ENCODE results near the gene OSBPL7. TPM values are rescaled to one million over a fixed set of nuclear protein-coding genes. Genes with fewer than 3 reads are reported as not detected.
A peak's percentile ranks its signal among the peaks of the same experiment; 100 is the strongest.

OSBPL7 gene
- total RNA-seq, 3 donors from 2014 or later (not counting 1 experiment from before 2014, with no cell fraction given), result 113 to 162 (median 119) TPM

DNA sequence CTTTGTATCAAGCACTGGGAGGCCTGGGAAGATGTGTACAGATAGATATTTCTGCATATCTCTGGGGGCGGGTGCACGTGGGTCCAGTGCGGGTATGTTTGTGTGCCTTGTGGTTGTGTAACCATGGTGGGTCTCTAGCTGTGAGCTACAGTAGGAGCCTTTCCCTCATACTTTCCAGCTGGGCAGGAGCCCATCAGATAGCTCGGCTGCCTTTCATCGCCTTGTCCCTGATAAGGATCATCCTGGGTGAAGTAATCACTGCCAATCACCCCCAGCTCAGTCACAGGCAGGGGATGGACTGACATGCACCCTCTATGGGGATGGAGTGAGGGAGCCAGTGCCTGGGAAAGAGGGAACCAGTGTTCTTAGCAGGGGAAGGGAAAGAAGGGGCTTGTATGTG, 22.6 kb upstream of the OSBPL7 start:
- DNase-seq (no peak), ATAC-seq (no peak)
- Histone ChIP-seq H3K9me3 (ENCODE audit: control insufficient read depth, insufficient read depth, low read length) (no peaks in the 10 kb centered on the region), H3K36me3 (ENCODE audit: control insufficient read depth, insufficient read depth, low read length) (no peaks in the 10 kb centered on the region), H3K4me1 (ENCODE audit: control insufficient read depth, insufficient read depth, low read length) (peaks cover 18% of the 10 kb centered on the region), H3K27ac (ENCODE audit: low read length) (no peak overlapping the region), H3K4me3 (ENCODE audit: low read length) (no peak overlapping the region), H3K27me3 (ENCODE audit: control insufficient read depth, insufficient read depth, low read length) (peaks cover 23% of the 10 kb centered on the region)
- Mint-ChIP-seq H3K27me3 (ENCODE audit: low read depth in 2 of 2) (peaks cover 16 to 39% of the 10 kb centered on the region in 2 donors), H3K4me1 (peaks cover 15 to 30% of the 10 kb centered on the region in 2 donors), H3K4me3 (no peak overlapping the region), H3K9me3 (no peaks in the 10 kb centered on the region), H3K27ac (no peak overlapping the region), H3K36me3 (no peaks in the 10 kb centered on the region)
- intact Hi-C loops (cut with micrococcal nuclease), result no loop called here
- WGBS (ENCODE audit: insufficient coverage), result 78% methylated on average over 5 of the region's 5 CpGs
- TF ChIP-seq, protein P1, sequence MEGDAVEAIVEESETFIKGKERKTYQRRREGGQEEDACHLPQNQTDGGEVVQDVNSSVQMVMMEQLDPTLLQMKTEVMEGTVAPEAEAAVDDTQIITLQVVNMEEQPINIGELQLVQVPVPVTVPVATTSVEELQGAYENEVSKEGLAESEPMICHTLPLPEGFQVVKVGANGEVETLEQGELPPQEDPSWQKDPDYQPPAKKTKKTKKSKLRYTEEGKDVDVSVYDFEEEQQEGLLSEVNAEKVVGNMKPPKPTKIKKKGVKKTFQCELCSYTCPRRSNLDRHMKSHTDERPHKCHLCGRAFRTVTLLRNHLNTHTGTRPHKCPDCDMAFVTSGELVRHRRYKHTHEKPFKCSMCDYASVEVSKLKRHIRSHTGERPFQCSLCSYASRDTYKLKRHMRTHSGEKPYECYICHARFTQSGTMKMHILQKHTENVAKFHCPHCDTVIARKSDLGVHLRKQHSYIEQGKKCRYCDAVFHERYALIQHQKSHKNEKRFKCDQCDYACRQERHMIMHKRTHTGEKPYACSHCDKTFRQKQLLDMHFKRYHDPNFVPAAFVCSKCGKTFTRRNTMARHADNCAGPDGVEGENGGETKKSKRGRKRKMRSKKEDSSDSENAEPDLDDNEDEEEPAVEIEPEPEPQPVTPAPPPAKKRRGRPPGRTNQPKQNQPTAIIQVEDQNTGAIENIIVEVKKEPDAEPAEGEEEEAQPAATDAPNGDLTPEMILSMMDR (IDR thresholded peaks at IDR 0.05), result no peak

DNA sequence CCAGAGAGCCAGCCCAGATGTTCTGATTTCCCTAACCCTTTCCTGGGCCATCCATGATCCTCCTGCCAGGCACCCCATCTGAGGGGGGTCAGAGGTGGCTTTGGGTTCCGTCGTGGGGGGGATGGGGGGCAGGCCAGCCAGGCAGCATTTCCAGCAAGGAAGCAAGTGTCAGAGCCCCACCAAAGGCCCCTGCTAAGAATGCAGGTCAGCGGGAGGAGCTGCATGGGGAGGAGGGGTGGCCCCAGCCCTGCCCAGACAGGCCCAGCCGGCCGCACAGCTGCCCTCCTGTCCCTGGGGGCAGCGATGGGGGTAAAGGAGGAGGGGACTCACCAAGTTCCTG, 21.8 kb upstream of the OSBPL7 start:
- 57% methylated on average over 6 of the region's 6 CpGs for WGBS (ENCODE audit: insufficient coverage)
- H3K9me3 Mint-ChIP-seq, result no peaks in the 10 kb centered on the region
- TF ChIP-seq, protein P1 (IDR thresholded peaks at IDR 0.05), result no peak
- Histone ChIP-seq H3K9me3 (ENCODE audit: control insufficient read depth, insufficient read depth, low read length) (no peaks in the 10 kb centered on the region), H3K4me1 (ENCODE audit: control insufficient read depth, insufficient read depth, low read length) (peaks cover 18% of the 10 kb centered on the region), H3K36me3 (ENCODE audit: control insufficient read depth, insufficient read depth, low read length) (no peaks in the 10 kb centered on the region), H3K27ac (ENCODE audit: low read length) (no peak overlapping the region), H3K27me3 (ENCODE audit: control insufficient read depth, insufficient read depth, low read length) (peaks cover 17% of the 10 kb centered on the region), H3K4me3 (ENCODE audit: low read length) (no peak overlapping the region)
- H3K4me3 Mint-ChIP-seq, result no peak overlapping the region
- intact Hi-C loops (cut with micrococcal nuclease), result no loop called here
- peaks cover 15 to 30% of the 10 kb centered on the region in 2 donors for H3K4me1 Mint-ChIP-seq
- H3K36me3 Mint-ChIP-seq, result no peaks in the 10 kb centered on the region
- H3K27ac Mint-ChIP-seq, result no peak overlapping the region
- ATAC-seq, result no peak
- DNase-seq, result no peak
- peaks cover 8 to 31% of the 10 kb centered on the region in 2 donors for H3K27me3 Mint-ChIP-seq (ENCODE audit: low read depth in 2 of 2)

DNA sequence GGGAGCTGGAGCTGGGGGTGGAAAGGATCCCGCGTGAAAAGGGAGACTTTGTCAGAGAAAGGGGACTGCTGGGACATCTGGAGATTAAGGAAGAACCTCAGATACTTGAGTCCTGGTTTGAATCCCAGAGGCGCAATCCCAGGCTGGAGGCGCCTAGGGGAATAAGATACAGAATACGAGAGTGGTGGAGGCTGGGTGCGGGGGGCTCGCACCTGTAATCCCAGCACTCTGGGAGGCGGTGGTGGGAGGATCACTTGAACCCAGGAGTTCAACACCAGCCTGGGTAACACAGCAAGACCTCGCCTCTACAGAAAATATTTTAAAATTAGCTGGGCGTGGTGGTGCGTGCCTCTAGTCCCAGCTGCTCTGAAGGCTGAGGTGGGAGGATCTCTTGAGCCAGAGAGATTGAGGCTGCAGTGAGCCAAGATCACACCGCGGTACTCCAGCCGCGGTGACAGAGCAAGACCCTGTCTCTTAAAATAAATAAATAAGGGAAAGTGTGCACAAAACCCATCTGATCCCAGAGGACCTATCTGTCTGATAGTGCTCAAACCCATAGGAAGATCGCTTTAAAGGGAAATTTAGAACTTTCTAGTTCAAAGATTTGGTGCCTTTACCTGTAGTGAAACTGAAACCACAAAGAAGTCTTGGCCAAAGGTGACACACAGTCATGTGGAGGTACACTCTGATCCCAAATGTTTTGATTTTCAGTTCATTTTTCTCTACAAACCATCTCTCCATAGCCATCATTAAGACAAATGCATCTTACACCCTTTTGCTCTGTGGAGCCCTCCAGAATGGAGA, 20.1 kb upstream of the OSBPL7 start:
- 78% methylated on average over 16 of the region's 16 CpGs for WGBS (ENCODE audit: insufficient coverage)
- Mint-ChIP-seq H3K36me3 (no peaks in the 10 kb centered on the region), H3K4me3 (peak overlapping the region; percentile 99), H3K27me3 (ENCODE audit: low read depth in 2 of 2) (peaks cover 8 to 22% of the 10 kb centered on the region in 2 donors), H3K9me3 (no peaks in the 10 kb centered on the region), H3K4me1 (peaks cover 15 to 24% of the 10 kb centered on the region in 2 donors), H3K27ac (peak overlapping the region; percentile 81 to 97)
- H3K36me3 ChIP-seq (ENCODE audit: control insufficient read depth, insufficient read depth, low read length), result peaks cover 5% of the 10 kb centered on the region
- intact Hi-C loops (cut with micrococcal nuclease), result loop anchor here (1.0 kb wide), 2 partner anchors 49 to 129 kb away; no protein-coding TSS in a partner anchor
- peak overlapping the region; percentile 49 for H3K27ac ChIP-seq (ENCODE audit: low read length)
- H3K4me1 ChIP-seq (ENCODE audit: control insufficient read depth, insufficient read depth, low read length), result peaks cover 18% of the 10 kb centered on the region
- H3K9me3 ChIP-seq (ENCODE audit: control insufficient read depth, insufficient read depth, low read length), result no peaks in the 10 kb centered on the region
- H3K27me3 ChIP-seq (ENCODE audit: control insufficient read depth, insufficient read depth, low read length), result peaks cover 10% of the 10 kb centered on the region
- DNase-seq (peak in 1 of 2 donors; percentile 30), ATAC-seq (no peak)
- TF ChIP-seq, protein P1 (IDR thresholded peaks at IDR 0.05), result peak; percentile 40
- peak overlapping the region; percentile 90 for H3K4me3 ChIP-seq (ENCODE audit: low read length)

Data from natural killer cell (primary cell).